HEK293T (cell line): ENCODE results near the gene CDH10.

Experiments
- CTCF ChIA-PET: fragments of 350-600 bp; formaldehyde crosslinking; extraction: SDS; loops from one replicate; lab custom pipeline; 2021; ENCODE audit warnings: antibody characterized with exemption, inconsistent platforms; lab: Yijun Ruan, JAX
- POLR2A ChIA-PET: fragments of 350-600 bp; formaldehyde crosslinking; extraction: SDS; loops from one replicate; lab custom pipeline; 2020; ENCODE audit warnings: antibody characterized with exemption, inconsistent platforms; lab: Yijun Ruan, JAX
- DNase-seq: peaks from one replicate; pipeline ENCODE4 v3.0.0; 2012; ENCODE audit warnings: mixed read lengths; ENCODE audit errors: extremely low spot score
- ARNT ChIP-seq: fragments of 450-650 bp; IDR thresholded peaks from 2 replicates; pipeline ENCODE4 v1.6.1; 2017; ENCODE audit warnings: mild to moderate bottlenecking
- BHLHE40 ChIP-seq: fragments of 450-650 bp; IDR thresholded peaks from 2 replicates; pipeline ENCODE4 v1.6.1; 2016; ENCODE audit warnings: mild to moderate bottlenecking, moderate library complexity, borderline replicate concordance
- CTBP1 ChIP-seq: fragments of 450-650 bp; IDR thresholded peaks from 2 replicates; pipeline ENCODE4 v1.6.1; 2016; ENCODE audit warnings: borderline replicate concordance
- ELF4 ChIP-seq: fragments of 450-650 bp; IDR thresholded peaks from 2 replicates; pipeline ENCODE4 v1.6.1; 2017; ENCODE audit warnings: antibody characterized with exemption
- FOXA1 ChIP-seq: fragments of 450-650 bp; IDR thresholded peaks from 2 replicates; pipeline ENCODE4 v1.6.1; 2016; ENCODE audit warnings: mild to moderate bottlenecking
- FOXK2 ChIP-seq: fragments of 450-650 bp; IDR thresholded peaks from 2 replicates; pipeline ENCODE4 v1.6.1; 2016; ENCODE audit warnings: mild to moderate bottlenecking
- FOXM1 ChIP-seq: fragments of 450-650 bp; IDR thresholded peaks from 2 replicates; pipeline ENCODE4 v1.6.1; 2017; ENCODE audit warnings: mild to moderate bottlenecking, borderline replicate concordance
- HDGF ChIP-seq: fragments of 450-650 bp; IDR thresholded peaks from 2 replicates; pipeline ENCODE4 v1.6.1; 2017; ENCODE audit warnings: antibody characterized with exemption, borderline replicate concordance
- L3MBTL2 ChIP-seq: fragments of 450-650 bp; conservative IDR thresholded peaks from 2 replicates; pipeline ENCODE4 v1.6.1; 2016; ENCODE audit warnings: mild to moderate bottlenecking
- LEF1 ChIP-seq: fragments of 450-650 bp; IDR thresholded peaks from 2 replicates; pipeline ENCODE4 v1.6.1; 2017; ENCODE audit warnings: mild to moderate bottlenecking, borderline replicate concordance
- NFRKB ChIP-seq: fragments of 450-650 bp; IDR thresholded peaks from 2 replicates; pipeline ENCODE4 v1.6.1; 2016; ENCODE audit warnings: mild to moderate bottlenecking, moderate library complexity
- SP1 ChIP-seq: fragments of 450-650 bp; IDR thresholded peaks from 2 replicates; pipeline ENCODE4 v1.6.1; 2017
- SUZ12 ChIP-seq: fragments of 450-650 bp; IDR thresholded peaks from 2 replicates; pipeline ENCODE4 v1.6.1; 2016; ENCODE audit warnings: mild to moderate bottlenecking
- TARDBP ChIP-seq: fragments of 450-650 bp; IDR thresholded peaks from 2 replicates; pipeline ENCODE4 v1.6.1; 2016
- ZNF384 ChIP-seq: fragments of 450-650 bp; IDR thresholded peaks from 2 replicates; pipeline ENCODE4 v1.6.1; 2016
- TF ChIP-seq, protein P1 (sequence below): fragments of 450-650 bp; IDR thresholded peaks from 2 replicates; pipeline ENCODE4 v1.6.1; 2016

CDH10 gene

DNA sequence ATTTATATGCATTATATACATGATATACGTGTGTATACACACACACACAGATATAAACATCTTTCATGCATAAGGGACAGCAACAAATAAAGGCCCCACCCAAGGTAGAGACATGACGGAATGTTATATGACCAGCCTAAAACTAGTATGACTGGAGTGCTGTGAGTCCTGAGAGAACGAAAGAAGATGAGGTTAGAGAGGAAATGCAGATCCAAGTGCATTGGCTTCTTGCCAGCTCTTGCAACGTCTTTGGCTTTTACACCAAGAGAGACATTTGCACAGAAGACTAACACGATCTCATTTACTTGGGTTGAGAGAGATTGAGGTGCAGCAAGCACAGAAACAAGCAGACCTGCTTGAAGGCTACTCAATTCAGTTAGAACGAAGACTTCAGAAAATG, 23.0 kb downstream of the CDH10 start:
- ChIA-PET CTCF (no interaction called here), POLR2A (no interaction called here)
- no peak for TF ChIP-seq ZNF384
- no peak for TF ChIP-seq NFRKB
- no peak for TF ChIP-seq FOXK2
- TF ChIP-seq FOXM1: no peak
- no peak for TF ChIP-seq ELF4
- no peak for TF ChIP-seq CTBP1
- no peak for TF ChIP-seq HDGF
- no peak for TF ChIP-seq L3MBTL2
- TF ChIP-seq SP1: no peak
- TF ChIP-seq SUZ12: no peak
- TF ChIP-seq BHLHE40: no peak
- TF ChIP-seq ARNT: no peak
- TF ChIP-seq, protein P1, sequence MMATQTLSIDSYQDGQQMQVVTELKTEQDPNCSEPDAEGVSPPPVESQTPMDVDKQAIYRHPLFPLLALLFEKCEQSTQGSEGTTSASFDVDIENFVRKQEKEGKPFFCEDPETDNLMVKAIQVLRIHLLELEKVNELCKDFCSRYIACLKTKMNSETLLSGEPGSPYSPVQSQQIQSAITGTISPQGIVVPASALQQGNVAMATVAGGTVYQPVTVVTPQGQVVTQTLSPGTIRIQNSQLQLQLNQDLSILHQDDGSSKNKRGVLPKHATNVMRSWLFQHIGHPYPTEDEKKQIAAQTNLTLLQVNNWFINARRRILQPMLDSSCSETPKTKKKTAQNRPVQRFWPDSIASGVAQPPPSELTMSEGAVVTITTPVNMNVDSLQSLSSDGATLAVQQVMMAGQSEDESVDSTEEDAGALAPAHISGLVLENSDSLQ: no peak
- TF ChIP-seq FOXA1: no peak
- no peak for TF ChIP-seq LEF1
- TF ChIP-seq TARDBP: no peak
- DNase-seq: peak; percentile 14

GRCh38 chr5:24616566-24616965, 28.2 kb downstream of the CDH10 start:
- TF ChIP-seq FOXA1 (no peak), CTBP1 (no peak), L3MBTL2 (no peak), SUZ12 (no peak), FOXK2 (no peak), HDGF (no peak), ELF4 (no peak), FOXM1 (no peak), NFRKB (no peak), TARDBP (no peak), BHLHE40 (no peak), LEF1 (no peak), ZNF384 (no peak), ARNT (no peak), SP1 (no peak)
- TF ChIP-seq, protein P1: no peak
- DNase-seq: no peak
- CTCF ChIA-PET: no interaction called here
- POLR2A ChIA-PET: no interaction called here

GRCh38 chr5:24615159-24615558, 29.6 kb downstream of the CDH10 start:
- CTCF ChIA-PET: no interaction called here
- no peak for TF ChIP-seq SP1

GRCh38 chr5:24609706-24610105, 35.1 kb downstream of the CDH10 start:
- DNase-seq: no peak
- no peak for TF ChIP-seq FOXA1
- TF ChIP-seq NFRKB: no peak
- TF ChIP-seq HDGF: no peak
- no peak for TF ChIP-seq ZNF384
- no peak for TF ChIP-seq LEF1
- no peak for TF ChIP-seq CTBP1
- no peak for TF ChIP-seq L3MBTL2
- no peak for TF ChIP-seq SUZ12
- TF ChIP-seq ELF4: no peak
- no peak for TF ChIP-seq SP1
- TF ChIP-seq ARNT: no peak
- no peak for TF ChIP-seq BHLHE40
- TF ChIP-seq TARDBP: no peak
- TF ChIP-seq, protein P1: no peak
- TF ChIP-seq FOXK2: no peak
- POLR2A ChIA-PET: no interaction called here
- CTCF ChIA-PET: no interaction called here

More at GRCh38 chr5:24615159-24615558, 29.6 kb downstream of the CDH10 start:
- no peak for DNase-seq
- POLR2A ChIA-PET: no interaction called here

- no peak for TF ChIP-seq CTBP1
- TF ChIP-seq SP1: no peak
- TF ChIP-seq L3MBTL2: no peak
- TF ChIP-seq FOXK2: no peak
- no peak for TF ChIP-seq ELF4
- no peak for TF ChIP-seq NFRKB
- TF ChIP-seq HDGF: no peak
- TF ChIP-seq TARDBP: no peak
- CTCF ChIA-PET: no interaction called here
- DNase-seq: no peak
- POLR2A ChIA-PET: no interaction called here
Measured at GRCh38 chr5:24606971-24607370, 37.8 kb downstream of the CDH10 start.

GRCh38 chr5:24602188-24602587, 42.6 kb downstream of the CDH10 start:
- CTCF ChIA-PET: no interaction called here
- POLR2A ChIA-PET: no interaction called here
- DNase-seq: no peak
- TF ChIP-seq, protein P1: no peak
- TF ChIP-seq NFRKB: no peak
- TF ChIP-seq FOXM1: no peak
- TF ChIP-seq ELF4: no peak
- no peak for TF ChIP-seq SUZ12
- TF ChIP-seq HDGF: no peak
- TF ChIP-seq L3MBTL2: no peak
- no peak for TF ChIP-seq ARNT
